HCT116 (cell line): Measurements from ENCODE around the gene TAF1. TPM values are rescaled to one million over a fixed set of nuclear protein-coding genes. Genes with fewer than 3 reads are reported as not detected.
"Not testable (repeated sequence)": the region's sequence is repeated elsewhere in the genome, so short reads cannot be mapped to it uniquely, and the experiment has no call there.

Source experiments
- ATAC-seq: fragments of 200-7000 bp; cut with Tn5 transposase; 2 replicates; pipeline ENCODE4 v1.9.1; 2020; ENCODE audit warnings: mild to moderate bottlenecking, moderate library complexity
- BruUV-seq: library from RNA; stranded (reverse); fragments of 400-500 nt; replicated peaks from 2 replicates; lab custom pipeline; 2021; lab: Mats Ljungman, UMichigan
- CTCF ChIA-PET: fragments of 300-600 bp; sonication (Branson Sonifier 250); formaldehyde crosslinking; loops from one replicate; lab custom pipeline; 2021; ENCODE audit warnings: antibody characterized with exemption; lab: Charles Lee
- POLR2A ChIA-PET: fragments of 300-600, 350-600 bp; sonication (Branson Sonifier 250); formaldehyde crosslinking; loops from one replicate; lab custom pipeline; 2021; ENCODE audit warnings: antibody characterized with exemption; lab: Charles Lee
- RAD21 ChIA-PET, 2 experiments: fragments of 300-600 bp; sonication (Branson Sonifier 250); formaldehyde crosslinking; loops; one replicate each; lab custom pipeline; 2023; ENCODE audit warnings: low total read pairs in 2 of 2; ENCODE audit not compliant: uncharacterized antibody in 2 of 2, unreplicated experiment in 2 of 2, low non-redundant PET in 1 of 2; lab: Charles Lee
- DNase-seq: peaks from one replicate; pipeline ENCODE4 v3.0.0-alpha.2; 2010; ENCODE audit warnings: low read depth, low spot score
- H2AFZ ChIP-seq: fragments of 200-600 bp; shearing (Covaris generic), sonication (generic); 2 replicates; pipeline ENCODE4 v1.6.1; 2017; ENCODE audit warnings: low read depth, mixed run types, mixed read lengths, antibody characterized with exemption, low read length; ENCODE audit not compliant: poor library complexity, severe bottlenecking
- H3K27ac ChIP-seq: 2 replicates; pipeline ENCODE4 v1.5.1; 2012; ENCODE audit warnings: low read depth, low read length
- H3K27me3 ChIP-seq: fragments of 200-600 bp; sonication (generic); 2 replicates; pipeline ENCODE4 v1.6.1; 2016; ENCODE audit warnings: mixed run types, low read length, mixed read lengths; ENCODE audit not compliant: insufficient read depth
- H3K36me3 ChIP-seq, 2 experiments: fragments of 200-500 bp in 1 of 2; fragments of 200-600 bp in 1 of 2; sonication (Bioruptor generic) in 1 of 2; sonication (generic) in 1 of 2; 2 replicates each; pipeline versions ENCODE4 v1.5.1 to v1.6.1; 2014 to 2016; ENCODE audit warnings: low read length in 2 of 2, inconsistent platforms in 1 of 2, mixed read lengths in 1 of 2, mixed run types in 1 of 2; ENCODE audit not compliant: insufficient read depth in 2 of 2, control insufficient read depth in 1 of 2
- H3K4me1 ChIP-seq, 2 experiments: fragments of 200-600 bp in 1 of 2; sonication (generic) in 1 of 2; 2 replicates each; pipeline versions ENCODE4 v1.5.1 to v1.6.1; 2012 to 2017; ENCODE audit warnings: low read length in 2 of 2, inconsistent platforms in 1 of 2, mild to moderate bottlenecking in 1 of 2, mixed read lengths in 1 of 2, mixed run types in 1 of 2, moderate library complexity in 1 of 2; ENCODE audit not compliant: insufficient read depth in 2 of 2, control insufficient read depth in 1 of 2
- H3K4me2 ChIP-seq: fragments of 200-600 bp; sonication (generic); 2 replicates; pipeline ENCODE4 v1.6.1; 2017; ENCODE audit warnings: mixed run types, low read length, mixed read lengths
- H3K4me3 ChIP-seq, 2 experiments: fragments of 200-600 bp in 1 of 2; sonication (generic) in 1 of 2; replicated peaks in 1 of 2; 2 replicates each; pipeline ENCODE4 v1.5.1; 2011 to 2016; ENCODE audit warnings: low read length in 2 of 2, control low read depth in 1 of 2, low read depth in 1 of 2, mild to moderate bottlenecking in 1 of 2, mixed read lengths in 1 of 2, mixed run types in 1 of 2
- H3K79me2 ChIP-seq: fragments of 200-600 bp; sonication (generic); 2 replicates; pipeline ENCODE4 v1.6.1; 2017; ENCODE audit warnings: mild to moderate bottlenecking, mixed run types, low read length, moderate library complexity, mixed read lengths; ENCODE audit not compliant: insufficient read depth
- H3K9ac ChIP-seq: fragments of 200-600 bp; sonication (generic); 2 replicates; pipeline ENCODE4 v1.6.1; 2016; ENCODE audit warnings: low read length, mixed read lengths
- H3K9me2 ChIP-seq: fragments of 200-600 bp; sonication (generic), shearing (Covaris generic); 2 replicates; pipeline ENCODE4 v1.6.1; 2017; ENCODE audit warnings: mixed run types, mild to moderate bottlenecking, moderate library complexity; ENCODE audit not compliant: insufficient read depth
- H3K9me3 ChIP-seq, 2 experiments: fragments of 200-500 bp in 1 of 2; fragments of 200-600 bp in 1 of 2; sonication (Bioruptor generic) in 1 of 2; sonication (generic) in 1 of 2; 2 replicates each; pipeline ENCODE4 v1.6.1; 2014 to 2017; ENCODE audit warnings: low read length in 2 of 2, mixed read lengths in 2 of 2, inconsistent platforms in 1 of 2, low read depth in 1 of 2, mild to moderate bottlenecking in 1 of 2, mixed run types in 1 of 2, moderate library complexity in 1 of 2; ENCODE audit not compliant: control insufficient read depth in 1 of 2, insufficient read depth in 1 of 2
- H4K20me1 ChIP-seq: fragments of 200-600 bp; sonication (generic), shearing (Covaris generic); 2 replicates; pipeline ENCODE4 v1.6.1; 2017; ENCODE audit warnings: mixed run types, mild to moderate bottlenecking, moderate library complexity; ENCODE audit not compliant: insufficient read depth
- RAD21 ChIP-seq: IDR thresholded peaks from 2 replicates; pipeline ENCODE4 v1.6.1; 2012; ENCODE audit warnings: low read depth, mild to moderate bottlenecking
- intact Hi-C: fragments of 100-400 bp; cut with micrococcal nuclease; formaldehyde crosslinking; loops from 2 replicates; pipeline ENCODE4 v1.10.0; 2022
- total RNA-seq: library from RNA; stranded (reverse); gene quantifications from one replicate; pipeline ENCODE4 v1.2.1, GENCODE V29; 2021; ENCODE audit not compliant: unreplicated experiment

The TAF1 gene
- total RNA-seq, 1 experiment from 2014 or later = 27.7 TPM

- DNase-seq, intact Hi-C loops: not testable (repeated sequence)
Observed at GRCh38 chrX:71349151-71349665, 16.9 kb upstream of the TAF1 start.

GRCh38 chrX:71349867-71350266 lies 16.3 kb upstream of the TAF1 start:
- H3K9me3 ChIP-seq, intact Hi-C loops, H3K4me1 ChIP-seq, H3K27ac ChIP-seq, H3K36me3 ChIP-seq, H3K79me2 ChIP-seq, RAD21 ChIA-PET, ATAC-seq, POLR2A ChIA-PET, H2AFZ ChIP-seq, H3K9me2 ChIP-seq, H3K9ac ChIP-seq, H3K27me3 ChIP-seq, CTCF ChIA-PET, BruUV-seq, H4K20me1 ChIP-seq, H3K4me2 ChIP-seq, H3K4me3 ChIP-seq, DNase-seq: not testable (repeated sequence)
- TF ChIP-seq RAD21 = 0 out of 2 replicates have a peak, but pooled peaks have one; percentile 6

More at GRCh38 chrX:71349151-71349665, 16.9 kb upstream of the TAF1 start:
- H3K4me1 ChIP-seq, RAD21 ChIA-PET, H3K9me3 ChIP-seq, H3K4me2 ChIP-seq, CTCF ChIA-PET, H3K27ac ChIP-seq, ATAC-seq, H3K27me3 ChIP-seq, H4K20me1 ChIP-seq, H3K36me3 ChIP-seq, H3K79me2 ChIP-seq, H3K9ac ChIP-seq, H2AFZ ChIP-seq, H3K4me3 ChIP-seq, POLR2A ChIA-PET, H3K9me2 ChIP-seq, BruUV-seq: not testable (repeated sequence)

DNA sequence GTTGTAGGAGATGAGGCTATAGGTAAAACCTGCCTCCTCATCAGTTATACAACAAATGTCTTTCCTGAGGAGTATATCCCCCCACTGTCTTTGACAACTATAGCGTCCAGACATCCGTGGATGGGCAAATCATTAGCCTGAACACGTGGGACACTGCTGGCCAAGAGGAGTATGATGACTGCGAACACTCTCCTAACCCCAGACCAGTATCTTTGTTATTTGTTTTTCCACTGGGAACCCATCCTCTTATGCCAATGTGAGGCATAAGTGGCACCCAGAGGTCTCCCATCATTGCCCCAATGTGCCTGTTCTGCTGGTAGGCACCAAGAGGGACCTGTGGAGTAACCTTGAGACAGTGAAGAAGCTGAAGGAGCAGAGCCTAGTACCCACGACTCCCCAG lies 13.7 kb upstream of the TAF1 start:
- H4K20me1 ChIP-seq, H3K79me2 ChIP-seq, CTCF ChIA-PET, H3K4me1 ChIP-seq, H3K4me2 ChIP-seq, H3K9me3 ChIP-seq, BruUV-seq, POLR2A ChIA-PET, H3K27me3 ChIP-seq, H3K9me2 ChIP-seq, ATAC-seq, H3K36me3 ChIP-seq, H3K9ac ChIP-seq, RAD21 ChIA-PET, intact Hi-C loops, H3K4me3 ChIP-seq, H3K27ac ChIP-seq, DNase-seq, H2AFZ ChIP-seq: not testable (repeated sequence)
